Hepatocyte (in vitro differentiated cells): ENCODE data around the gene ARMC2.

Experiments used
- EZH2 ChIP-seq: fragments of 200-600 bp; sonication (generic); IDR thresholded peaks from 2 replicates; pipeline ENCODE4 v1.6.1; 2016; ENCODE audit warnings: antibody characterized with exemption, mild to moderate bottlenecking, borderline replicate concordance
- EZH2phosphoT487 ChIP-seq: fragments of 200-600 bp; sonication (generic); IDR thresholded peaks from one replicate; pipeline ENCODE4 v1.6.1; 2018; ENCODE audit warnings: antibody characterized with exemption, mild to moderate bottlenecking, low read depth, moderate library complexity; ENCODE audit not compliant: unreplicated experiment, severe bottlenecking
- TF ChIP-seq, protein P1 (sequence below): fragments of 200-600 bp; sonication (generic); IDR thresholded peaks from 2 replicates; pipeline ENCODE4 v1.5.1; 2016; ENCODE audit warnings: antibody characterized with exemption, mild to moderate bottlenecking; ENCODE audit not compliant: poor library complexity

DNA sequence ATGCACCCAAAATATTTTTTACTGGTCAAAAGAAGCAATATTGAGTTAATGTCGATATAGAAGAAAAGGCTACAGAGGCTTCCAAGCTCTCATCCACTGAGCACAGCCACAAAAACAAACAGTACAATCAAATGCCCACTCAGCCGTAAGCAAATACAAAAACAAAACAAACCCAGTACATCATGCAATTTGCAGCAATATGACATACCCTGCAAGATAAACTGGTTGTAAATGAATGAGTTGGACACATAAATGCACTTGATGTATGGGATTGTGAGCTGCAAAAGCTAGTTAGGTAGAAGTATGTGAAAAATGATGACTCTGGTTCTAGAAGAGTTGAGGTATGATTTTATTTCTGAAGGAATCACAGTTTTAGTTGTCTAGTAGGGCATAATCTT is 162.5 kb downstream of the ARMC2 start:
- TF ChIP-seq EZH2phosphoT487: no peak
- TF ChIP-seq, protein P1, sequence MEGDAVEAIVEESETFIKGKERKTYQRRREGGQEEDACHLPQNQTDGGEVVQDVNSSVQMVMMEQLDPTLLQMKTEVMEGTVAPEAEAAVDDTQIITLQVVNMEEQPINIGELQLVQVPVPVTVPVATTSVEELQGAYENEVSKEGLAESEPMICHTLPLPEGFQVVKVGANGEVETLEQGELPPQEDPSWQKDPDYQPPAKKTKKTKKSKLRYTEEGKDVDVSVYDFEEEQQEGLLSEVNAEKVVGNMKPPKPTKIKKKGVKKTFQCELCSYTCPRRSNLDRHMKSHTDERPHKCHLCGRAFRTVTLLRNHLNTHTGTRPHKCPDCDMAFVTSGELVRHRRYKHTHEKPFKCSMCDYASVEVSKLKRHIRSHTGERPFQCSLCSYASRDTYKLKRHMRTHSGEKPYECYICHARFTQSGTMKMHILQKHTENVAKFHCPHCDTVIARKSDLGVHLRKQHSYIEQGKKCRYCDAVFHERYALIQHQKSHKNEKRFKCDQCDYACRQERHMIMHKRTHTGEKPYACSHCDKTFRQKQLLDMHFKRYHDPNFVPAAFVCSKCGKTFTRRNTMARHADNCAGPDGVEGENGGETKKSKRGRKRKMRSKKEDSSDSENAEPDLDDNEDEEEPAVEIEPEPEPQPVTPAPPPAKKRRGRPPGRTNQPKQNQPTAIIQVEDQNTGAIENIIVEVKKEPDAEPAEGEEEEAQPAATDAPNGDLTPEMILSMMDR: no peak
- no peak for TF ChIP-seq EZH2
